Stimulated activated naive CD4-positive, alpha-beta T cell treated with Interleukin-2 at 50 U/mL for 16 hours (primary cell): Measurements from ENCODE around the gene DDX43.
"Not testable (repeated sequence)": the region's sequence is repeated elsewhere in the genome, so short reads cannot be mapped to it uniquely, and the experiment has no call there.

Experiments used
- DNase-seq: peaks from one replicate; lab custom pipeline; 2025; lab: John Stamatoyannopoulos, UW

Gene DDX43

DNA sequence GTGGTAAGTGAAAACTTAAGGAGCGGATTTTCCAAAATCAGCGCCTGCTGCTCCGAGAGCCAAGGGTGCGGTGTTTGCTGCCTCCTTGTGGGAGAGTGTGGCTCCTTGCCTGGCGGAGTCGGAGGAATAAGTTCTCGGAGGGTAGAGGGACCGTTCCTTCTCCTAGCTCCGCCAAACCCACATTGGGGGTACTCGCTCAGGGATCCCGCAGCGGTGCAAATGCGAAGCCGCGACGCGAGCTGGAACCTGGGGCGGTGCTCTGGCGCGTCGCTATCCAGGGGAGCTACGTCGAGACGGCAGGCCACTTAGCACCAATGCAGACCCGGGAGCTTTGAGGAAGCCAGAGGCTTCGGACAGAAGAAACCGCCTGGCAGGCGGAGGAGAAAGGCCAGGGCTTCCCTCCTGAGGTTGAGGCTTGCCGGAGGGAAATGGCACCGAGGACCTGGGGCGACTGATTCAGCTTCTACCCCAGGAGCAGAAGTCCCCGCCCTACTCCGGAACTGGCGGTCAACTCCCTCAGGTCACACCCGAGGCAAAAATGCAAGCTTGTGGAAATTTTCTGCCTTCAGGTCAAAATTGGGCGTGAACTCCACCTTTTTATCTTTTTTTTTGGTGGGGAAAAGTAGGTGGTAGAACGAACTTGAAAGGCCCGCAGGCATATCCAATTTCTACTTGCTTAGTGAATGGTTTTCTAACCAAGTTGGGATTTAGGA lies 5.7 kb upstream of the DDX43 start:
- peak; percentile 56 for DNase-seq

DNA sequence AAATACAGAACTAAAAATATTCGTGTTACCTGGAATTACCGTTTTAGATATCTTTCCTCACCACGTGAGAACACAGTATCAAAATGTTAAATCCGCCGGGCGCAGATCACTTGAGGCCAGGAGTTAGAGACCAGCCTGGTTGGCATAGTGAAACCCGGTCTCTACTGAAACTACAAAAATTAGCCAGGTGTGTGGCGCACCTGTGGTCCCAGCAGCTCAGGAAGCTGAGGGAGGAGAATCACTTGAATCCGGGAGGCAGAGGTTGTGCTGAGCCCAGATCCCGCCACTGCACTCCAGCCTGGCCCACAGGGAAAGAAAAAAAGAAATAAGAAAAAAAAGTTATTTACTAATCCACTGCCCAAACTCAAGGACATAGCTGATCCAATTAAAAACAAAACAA lies 4.8 kb upstream of the DDX43 start:
- DNase-seq = no peak

DNA sequence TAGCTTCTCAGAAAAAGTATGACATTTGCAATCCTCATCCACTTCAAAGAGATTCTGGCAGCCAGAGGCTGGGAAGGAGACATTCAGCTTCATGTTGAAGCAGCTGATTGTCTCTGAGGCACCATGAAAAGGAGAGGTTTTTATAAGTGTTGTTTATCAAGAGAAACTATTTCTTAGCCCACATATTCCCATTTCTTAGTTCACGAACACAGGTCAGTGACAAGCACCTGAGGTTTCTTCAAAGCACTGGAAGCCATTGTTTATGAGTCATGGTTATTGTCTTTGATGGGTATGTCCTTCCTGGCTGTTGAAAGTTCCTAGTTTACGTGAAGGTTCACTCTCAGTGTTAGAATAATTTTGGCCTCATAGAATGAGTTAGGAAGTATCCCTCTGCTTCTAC lies 3.0 kb upstream of the DDX43 start:
- no peak for DNase-seq

DNA sequence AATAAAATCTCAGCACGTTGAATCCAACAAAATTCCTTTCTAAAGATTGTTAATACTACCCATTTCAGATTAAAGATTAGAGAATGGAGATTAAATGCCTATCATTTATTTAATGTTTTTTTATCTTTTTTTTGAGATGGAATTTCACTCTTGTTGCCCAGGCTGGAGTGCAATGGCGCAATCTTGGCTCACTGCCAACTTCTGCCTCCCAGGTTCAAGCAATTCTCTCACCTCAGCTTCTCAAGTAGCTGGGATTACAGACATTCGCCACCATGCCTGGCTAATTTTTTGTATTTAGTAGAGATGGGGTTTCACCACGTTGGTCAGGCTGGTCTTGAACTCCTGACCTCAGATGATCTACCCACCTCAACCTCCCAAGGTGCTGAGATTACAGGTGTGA lies 2.4 kb upstream of the DDX43 start:
- DNase-seq = not testable (repeated sequence)

- no peak for DNase-seq
These were observed 1.4 kb upstream of the DDX43 start for GRCh38 chr6:73393278-73393677.

- no peak for DNase-seq
These were observed 1.2 kb downstream of the DDX43 start for GRCh38 chr6:73395875-73396274.

GRCh38 chr6:73400656-73401055 lies 6.0 kb downstream of the DDX43 start:
- no peak for DNase-seq

GRCh38 chr6:73409395-73409794 lies 14.8 kb downstream of the DDX43 start:
- no peak for DNase-seq

DNA sequence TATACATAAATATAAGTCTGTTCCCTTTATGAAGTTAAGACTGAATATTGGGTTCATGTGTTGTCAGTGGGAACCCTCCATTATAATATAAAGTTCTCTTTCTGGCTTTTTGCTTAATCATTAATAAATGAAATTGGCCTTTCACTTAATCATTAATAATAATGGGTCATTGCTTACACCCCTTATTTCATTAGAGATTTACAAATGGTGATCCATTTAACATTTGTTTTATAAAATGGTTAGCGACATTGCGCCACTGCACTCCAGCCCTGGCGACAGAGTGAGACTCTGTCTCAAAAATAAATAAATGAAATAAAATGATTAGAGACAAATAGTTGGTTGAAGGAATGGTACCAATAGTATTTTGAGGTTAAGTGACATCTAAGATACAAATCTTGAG lies 18.5 kb downstream of the DDX43 start:
- DNase-seq = no peak

DNA sequence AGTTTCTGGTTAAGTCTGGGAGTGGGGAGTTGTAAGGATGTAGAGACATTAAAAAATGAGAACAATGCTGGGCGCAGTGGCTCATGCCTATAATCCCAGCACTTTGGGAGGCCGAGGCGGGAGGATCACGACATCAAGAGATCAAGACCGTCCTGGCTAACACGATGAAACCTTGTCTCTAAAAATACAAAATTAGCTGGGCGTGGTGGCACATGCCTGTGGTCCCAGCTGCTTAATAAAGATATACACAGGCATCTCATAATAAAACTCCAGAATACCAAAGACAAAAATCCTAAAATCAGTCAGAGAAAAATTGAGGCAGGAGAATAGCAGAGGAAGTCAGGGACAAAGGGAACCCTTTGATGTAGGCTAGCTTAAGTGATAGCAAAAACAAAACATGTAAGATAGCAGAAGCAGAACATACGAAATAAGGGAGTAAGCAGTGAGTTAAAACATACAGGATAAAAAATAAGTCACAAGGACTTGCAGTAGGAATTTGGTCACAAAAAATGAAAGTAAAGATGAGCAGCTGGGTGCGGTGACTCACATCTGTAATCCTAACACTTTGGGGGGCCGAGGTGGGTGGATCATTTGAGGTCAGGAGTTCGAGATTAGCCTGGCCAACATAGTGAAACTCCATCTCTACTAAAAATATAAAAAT lies 23.6 kb downstream of the DDX43 start:
- peak; percentile 0 for DNase-seq

DNA sequence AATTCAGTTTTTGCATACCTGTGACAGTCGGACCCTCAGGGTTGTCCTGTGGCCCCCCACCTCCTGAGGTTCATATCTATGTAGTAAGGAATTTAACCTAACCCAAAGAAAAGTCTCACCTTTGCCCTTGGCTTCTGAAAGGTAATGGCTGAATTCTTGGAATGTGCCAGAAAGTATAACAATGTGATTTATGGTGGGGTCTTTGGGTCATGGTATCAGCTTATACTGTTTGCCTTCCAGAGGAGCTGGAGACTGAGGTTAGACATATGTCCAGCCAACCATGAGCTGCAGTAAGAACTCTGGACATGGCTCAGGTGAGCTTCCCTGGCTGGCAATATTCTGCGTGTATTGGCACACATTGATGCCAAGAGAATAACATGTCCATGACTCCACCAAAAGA lies 26.9 kb downstream of the DDX43 start:
- no peak for DNase-seq

- no peak for DNase-seq
These were observed 40.6 kb downstream of the DDX43 start for GRCh38 chr6:73435236-73435635.

GRCh38 chr6:73443555-73443954 lies 48.9 kb downstream of the DDX43 start:
- no peak for DNase-seq

- DNase-seq = peak; percentile 37
These were observed 56.8 kb downstream of the DDX43 start for GRCh38 chr6:73451223-73452106.

DNA sequence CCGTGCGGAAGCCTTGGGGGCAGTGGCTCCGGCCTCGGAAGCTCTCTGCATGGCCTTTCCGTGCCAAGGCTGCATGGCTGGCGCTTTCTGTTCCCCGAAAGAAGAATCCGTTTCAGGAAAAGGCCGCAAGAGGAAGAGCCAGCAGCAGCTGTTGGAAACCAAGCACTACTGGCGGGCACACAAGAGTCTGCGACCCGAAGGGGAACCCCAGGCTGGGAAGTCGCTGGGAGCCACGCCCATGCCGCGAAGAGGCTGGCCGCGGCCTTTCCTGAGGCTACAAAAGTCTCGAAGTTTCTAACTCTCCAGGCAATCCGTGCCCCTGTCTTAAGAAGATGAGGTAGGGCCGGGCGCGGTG lies 57.5 kb downstream of the DDX43 start, which contains the start of gene CGAS:
Gene CGAS, minus strand, starts transcription at position 191 of the 355 bp plus-strand sequence. Its CDS starts 116 bp downstream, at position 75.
- DNase-seq = peak; percentile 76

- DNase-seq = no peak
These were observed 61.4 kb downstream of the DDX43 start for GRCh38 chr6:73455865-73456629.

- DNase-seq = not testable (repeated sequence)
These were observed 64.8 kb downstream of the DDX43 start for GRCh38 chr6:73459474-73459873.

DNA sequence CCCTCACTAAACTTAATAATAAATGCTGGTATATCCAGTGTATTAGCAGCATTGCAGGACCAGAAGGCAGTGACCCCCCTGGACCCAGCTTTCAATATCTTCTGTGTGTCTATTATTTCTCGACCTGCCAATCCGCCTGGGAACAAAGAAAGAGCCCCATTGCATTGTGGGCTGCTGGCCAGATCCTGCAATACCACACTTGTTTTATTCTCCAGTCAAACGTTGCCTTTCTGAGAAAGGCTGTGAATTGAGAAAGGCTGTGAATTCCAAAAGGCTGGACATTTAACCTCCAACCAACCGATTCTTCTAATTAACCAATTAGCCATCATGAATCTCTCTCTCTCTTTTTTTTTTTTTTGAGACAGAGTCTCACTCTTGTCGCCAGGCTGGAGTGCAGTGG lies 65.4 kb downstream of the DDX43 start:
- DNase-seq = no peak

- peak; percentile 82 for DNase-seq
These were observed 67.1 kb downstream of the DDX43 start, which contains the start of gene MTO1 for GRCh38 chr6:73461537-73462350. TSS of gene MTO1 (plus strand) at chr6:73461737. CDS start at chr6:73461855, 118 bp downstream.
